NCI-H748 (cell line): ENCODE results near the gene DAAM2.

Experiments used
- DNase-seq: peaks from one replicate; lab custom pipeline; 2025; ENCODE audit not compliant: unreplicated experiment; lab: John Stamatoyannopoulos, UW

DAAM2 gene

GRCh38 chr6:39843305-39844020, 51.3 kb downstream of the DAAM2 start:
- DNase-seq: peak; percentile 35

DNA sequence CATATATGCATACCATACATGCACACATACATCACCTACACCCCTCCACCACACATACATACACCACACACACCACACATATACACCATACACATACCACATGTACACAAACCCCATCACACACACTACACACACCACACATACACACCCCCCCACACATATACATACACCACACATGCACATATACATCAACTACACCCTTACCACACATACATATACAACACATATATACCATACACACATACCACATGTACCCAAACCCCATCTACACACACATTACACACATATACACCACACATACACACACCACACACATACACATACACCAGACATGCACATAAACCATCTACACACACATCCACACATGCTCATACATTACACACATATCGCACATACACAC, 52.7 kb downstream of the DAAM2 start:
- no peak for DNase-seq

GRCh38 chr6:39847221-39847620, 55.0 kb downstream of the DAAM2 start:
- no peak for DNase-seq

DNA sequence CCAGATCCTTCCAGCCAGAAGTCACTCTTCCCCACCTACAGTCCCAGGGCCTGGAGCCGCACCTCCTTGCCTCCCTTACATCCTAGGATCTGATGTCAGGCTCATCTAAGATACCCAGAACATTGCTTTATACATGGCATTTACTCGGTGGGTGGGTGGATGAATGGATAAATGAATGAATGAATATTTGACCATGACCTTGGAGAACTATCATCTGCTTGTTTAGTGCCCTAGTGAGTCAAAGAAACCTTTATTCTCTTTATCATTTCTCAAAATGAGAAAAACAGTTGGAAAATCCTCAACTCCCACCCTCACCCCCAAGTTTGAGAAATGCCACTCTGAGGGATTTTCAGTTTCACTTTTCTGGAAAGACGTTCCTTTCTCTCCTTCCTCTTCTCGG, 56.0 kb downstream of the DAAM2 start:
- DNase-seq: no peak

DNA sequence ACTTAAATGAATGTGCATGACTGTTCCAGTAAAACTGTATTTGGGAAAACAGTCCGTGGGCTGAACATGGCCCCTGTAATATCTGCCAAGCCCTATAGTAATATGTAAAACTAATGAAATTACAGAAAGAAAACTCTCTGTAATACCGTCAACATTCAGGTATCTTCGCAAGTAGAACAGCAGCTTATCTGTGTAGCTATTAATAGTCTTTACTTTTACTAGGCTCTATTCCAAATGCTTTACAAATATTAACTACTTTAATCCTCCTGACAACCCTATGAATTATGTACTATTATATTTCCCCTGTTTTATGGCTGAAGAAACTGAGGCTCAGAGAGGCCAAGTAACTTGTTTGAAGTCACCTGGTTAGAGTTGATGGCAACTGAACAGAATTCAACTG, 57.1 kb downstream of the DAAM2 start:
- no peak for DNase-seq

DNA sequence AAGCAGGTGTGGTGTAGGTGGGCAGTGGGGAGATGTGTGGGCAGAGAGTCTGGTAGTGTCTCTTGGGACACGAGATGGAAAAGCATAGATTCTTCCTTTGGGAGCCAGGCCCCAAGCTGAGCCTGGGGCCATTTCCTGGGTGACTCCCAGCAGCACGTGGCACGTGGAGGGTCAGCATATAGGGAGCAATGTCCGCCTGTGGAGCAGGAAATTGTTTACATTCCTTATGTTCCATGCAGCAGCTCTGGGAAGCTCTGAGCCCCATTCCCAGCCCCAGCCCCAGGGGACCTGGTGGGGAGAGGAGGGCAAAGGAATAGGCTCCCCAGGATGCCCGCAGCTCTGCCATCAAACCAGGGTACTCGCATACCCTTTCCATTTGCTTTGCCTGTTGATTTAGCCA, 57.6 kb downstream of the DAAM2 start:
- DNase-seq: no peak

DNA sequence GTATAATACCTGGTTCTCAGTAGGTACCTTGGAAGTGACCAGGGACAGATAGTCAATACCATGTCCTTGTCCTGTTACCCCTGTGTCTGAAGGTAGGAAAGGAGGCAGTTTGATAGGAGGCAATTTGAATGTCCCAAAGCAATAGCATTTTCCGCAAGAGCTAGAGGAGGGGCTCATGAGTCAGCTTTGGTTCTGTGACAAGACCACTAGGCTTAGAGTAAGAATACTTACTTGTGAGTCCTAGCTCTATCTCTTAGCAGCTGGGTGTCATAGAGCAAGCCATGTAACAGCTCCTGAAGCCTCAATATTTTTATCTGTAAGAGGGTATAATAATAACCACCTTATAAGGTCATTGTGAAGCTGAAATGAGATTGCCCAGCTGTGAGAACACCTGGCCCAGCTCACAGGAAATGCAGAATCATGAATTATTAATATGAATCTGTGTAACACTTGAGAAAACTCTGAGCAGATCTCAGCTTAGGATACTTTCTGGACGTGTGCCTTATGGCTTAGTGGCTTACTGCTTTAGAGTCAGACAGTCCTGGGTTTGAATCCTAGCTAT, 58.6 kb downstream of the DAAM2 start:
- no peak for DNase-seq

- DNase-seq: no peak
These were observed 59.2 kb downstream of the DAAM2 start for GRCh38 chr6:39851331-39851730.

DNA sequence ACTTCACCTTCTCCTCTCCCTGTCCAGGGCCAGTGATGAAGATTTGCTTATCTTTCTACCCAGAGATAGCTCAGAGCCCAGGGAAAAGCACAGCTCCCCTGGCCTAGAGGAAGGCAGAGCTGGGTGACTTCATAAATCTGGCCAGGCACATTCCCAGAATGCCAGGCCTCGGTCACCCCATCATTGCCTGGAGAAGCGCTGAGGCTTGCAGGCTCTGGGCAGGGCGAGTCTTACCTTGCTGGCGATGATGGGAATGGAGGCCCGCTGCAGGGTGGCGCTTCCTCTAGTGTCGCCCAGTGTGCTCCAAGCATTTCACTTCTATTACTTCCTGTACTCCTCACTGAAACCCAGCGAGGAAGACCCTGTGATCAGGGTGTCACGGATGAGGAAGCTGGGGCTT, 60.1 kb downstream of the DAAM2 start:
- no peak for DNase-seq

- no peak for DNase-seq
These were observed 61.4 kb downstream of the DAAM2 start for GRCh38 chr6:39853604-39854003.

DNA sequence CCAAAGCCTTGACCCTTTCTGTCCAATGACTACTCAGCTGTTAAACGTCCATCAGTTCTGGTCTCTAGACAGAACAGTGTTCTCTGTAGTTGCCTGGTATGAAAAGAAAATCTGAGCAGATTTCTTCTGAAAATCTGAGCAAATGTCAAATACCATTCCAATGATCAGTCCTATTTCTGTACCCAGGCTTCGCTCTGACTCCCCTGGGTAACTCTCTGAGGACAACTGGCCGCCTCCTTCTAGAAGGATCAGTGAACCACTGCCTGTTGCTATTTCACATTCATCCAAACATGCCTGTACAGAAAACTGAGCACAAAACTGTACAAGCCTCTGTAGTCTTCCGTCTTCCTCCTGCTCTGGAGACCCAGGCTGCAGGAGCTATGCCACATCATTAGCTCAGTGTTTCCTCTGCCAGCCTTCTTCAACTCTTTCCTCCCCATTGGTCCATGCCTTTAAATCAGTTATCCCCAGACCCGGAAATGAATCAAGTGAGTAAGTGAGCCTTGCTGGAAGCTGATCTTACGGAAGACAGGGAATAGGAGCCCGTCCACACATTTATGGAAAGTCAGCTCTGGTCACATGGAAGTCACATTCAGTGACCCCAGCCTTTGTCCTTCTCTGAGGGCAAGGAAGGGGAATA, 63.3 kb downstream of the DAAM2 start:
- DNase-seq: no peak

- DNase-seq: no peak
These were observed 66.8 kb downstream of the DAAM2 start for GRCh38 chr6:39859025-39859424.

DNA sequence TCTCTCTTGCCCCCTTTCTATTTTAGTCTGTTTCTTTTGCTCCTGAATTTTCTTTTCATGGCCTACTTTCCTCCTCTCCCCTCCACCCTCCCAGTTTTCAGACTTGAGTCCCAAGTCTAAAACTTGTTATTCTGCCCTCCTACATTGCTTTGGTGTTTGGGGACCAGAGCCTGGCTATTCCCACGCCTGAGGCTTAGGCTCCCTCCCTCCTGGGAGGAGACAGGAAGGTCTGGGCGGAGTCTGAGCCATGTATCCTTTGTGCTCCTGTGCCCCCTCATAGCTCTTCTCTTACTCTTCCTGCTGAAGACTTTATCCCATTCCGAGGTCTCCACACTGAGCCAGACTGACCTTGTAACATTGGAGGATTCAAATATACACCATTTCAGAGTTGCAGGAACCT, 69.5 kb downstream of the DAAM2 start:
- peak; percentile 16 for DNase-seq

DNA sequence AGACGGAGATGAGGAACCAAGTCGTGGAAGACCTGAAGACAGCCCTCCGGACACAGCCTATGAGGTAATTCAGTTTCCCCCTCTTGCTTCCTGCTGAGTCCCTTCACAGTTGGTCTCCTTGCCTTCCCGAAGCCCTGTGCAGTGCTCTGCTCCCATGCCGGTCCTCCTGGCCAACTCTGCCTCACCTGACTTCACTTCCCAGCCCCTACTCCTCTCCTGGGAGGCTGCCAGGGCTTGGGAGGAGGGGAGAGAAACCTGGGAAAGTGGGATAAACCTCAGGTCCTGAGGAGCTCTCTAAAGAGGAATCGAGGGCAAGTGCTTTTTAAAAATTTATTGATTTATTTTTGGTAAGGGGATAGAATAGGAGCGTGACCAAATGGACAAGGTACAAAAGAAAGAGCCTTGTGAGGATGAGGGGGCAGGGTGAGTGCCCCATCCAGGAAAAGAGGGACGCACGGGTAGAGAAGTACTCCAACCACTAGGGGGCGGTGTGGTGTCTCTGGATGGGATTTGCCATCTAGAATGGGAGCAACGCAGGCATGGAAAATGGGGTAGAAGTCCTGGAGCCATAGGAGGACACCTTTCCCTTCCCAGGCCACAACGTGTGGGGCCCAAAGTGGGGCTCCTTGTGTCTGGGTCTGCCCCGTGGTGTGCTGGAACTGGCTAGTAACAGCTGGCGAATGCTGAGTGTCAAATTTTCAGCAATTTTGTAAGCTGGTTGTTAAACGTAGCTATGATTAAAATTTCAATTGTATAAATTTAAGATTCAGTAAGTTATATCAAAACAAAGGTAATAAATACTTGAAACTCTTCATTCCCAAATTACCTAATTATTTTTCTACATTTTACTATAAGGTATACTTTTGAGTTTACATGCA, 73.1 kb downstream of the DAAM2 start:
- DNase-seq: peak; percentile 77

DNA sequence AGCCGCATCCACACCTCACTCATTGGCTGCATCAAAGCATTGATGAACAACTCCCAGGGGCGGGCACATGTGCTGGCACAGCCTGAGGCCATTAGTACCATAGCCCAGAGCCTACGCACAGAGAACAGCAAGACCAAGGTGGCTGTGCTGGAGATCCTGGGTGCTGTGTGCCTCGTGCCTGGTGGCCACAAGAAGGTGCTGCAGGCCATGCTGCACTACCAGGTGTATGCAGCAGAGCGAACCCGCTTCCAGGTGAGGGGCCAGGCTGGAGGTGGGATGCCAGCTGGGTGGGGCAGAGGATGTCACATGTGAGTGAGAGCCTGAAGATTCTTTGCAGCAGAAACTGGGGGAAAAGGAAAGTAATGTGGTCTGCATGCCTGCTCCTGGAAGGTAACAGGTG, 75.4 kb downstream of the DAAM2 start:
- DNase-seq: peak; percentile 37

DNA sequence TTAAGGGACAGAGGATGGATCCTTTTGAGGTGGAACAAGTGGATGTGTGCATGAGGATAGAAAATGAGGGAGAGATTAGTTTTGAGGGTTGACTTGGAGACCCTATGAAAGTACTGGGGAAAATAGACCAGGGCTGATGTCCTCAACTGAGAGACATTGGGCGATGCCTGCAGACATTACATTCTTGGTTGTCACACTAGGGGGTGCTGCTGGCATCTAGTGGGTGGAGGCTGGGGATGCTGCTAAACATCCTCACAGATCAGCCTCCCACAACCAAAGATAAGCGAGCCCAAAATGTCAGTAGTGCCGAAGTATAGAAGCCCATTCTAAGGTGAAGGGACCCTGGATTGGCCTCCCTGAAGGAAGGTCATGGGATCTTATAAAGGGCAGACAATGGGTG, 78.8 kb downstream of the DAAM2 start:
- no peak for DNase-seq

- DNase-seq: no peak
These were observed 81.3 kb downstream of the DAAM2 start for GRCh38 chr6:39873439-39873838.

- no peak for DNase-seq
These were observed 83.9 kb downstream of the DAAM2 start for GRCh38 chr6:39876111-39876510.

GRCh38 chr6:39876826-39877225, 84.7 kb downstream of the DAAM2 start:
- no peak for DNase-seq

GRCh38 chr6:39879535-39879934, 87.4 kb downstream of the DAAM2 start:
- no peak for DNase-seq

DNA sequence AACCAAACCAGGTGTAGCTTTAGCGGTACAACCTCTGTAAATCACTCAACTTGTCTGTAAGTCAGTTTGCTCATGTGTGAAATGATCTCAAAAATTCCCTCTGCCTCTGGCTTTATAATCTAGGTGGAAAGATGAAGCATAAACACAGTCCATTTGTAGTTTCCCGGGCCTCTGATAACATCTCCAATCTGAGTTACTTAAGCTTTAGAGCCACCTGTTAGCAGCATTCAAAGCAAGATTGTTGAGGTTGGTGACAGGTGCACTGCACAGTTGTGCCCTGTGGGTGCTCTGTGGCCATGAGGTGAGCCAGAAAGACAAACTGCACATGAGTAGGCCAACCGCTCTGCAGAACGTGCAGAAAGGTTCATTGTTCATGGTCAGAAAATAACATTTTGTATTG, 88.4 kb downstream of the DAAM2 start:
- DNase-seq: no peak
